Endothelial cell of umbilical vein (primary cell): ENCODE results near the gene SELE.

Source experiments
- CTCF ChIP-seq, 2 donors: IDR thresholded peaks; 1 replicate in 1 of 2; 2 replicates in 1 of 2; pipeline ENCODE4 v1.5.1; 2011; ENCODE audit warnings: low read length in 2 of 2, mild to moderate bottlenecking in 2 of 2, moderate library complexity in 2 of 2, control low read depth in 1 of 2, inconsistent platforms in 1 of 2, low read depth in 1 of 2; ENCODE audit not compliant: insufficient read depth in 1 of 2; ENCODE audit errors: extremely low read depth in 1 of 2
- MYC ChIP-seq: IDR thresholded peaks from one replicate; pipeline ENCODE4 v1.6.1; 2011; ENCODE audit warnings: mild to moderate bottlenecking, low read depth, low read length
- POLR2AphosphoS5 ChIP-seq: IDR thresholded peaks from 2 replicates; pipeline ENCODE4 v1.6.1; 2012; ENCODE audit warnings: low read depth, mild to moderate bottlenecking, control low read depth, low read length, moderate library complexity; ENCODE audit not compliant: insufficient read depth

- TF ChIP-seq CTCF (IDR thresholded peaks at IDR 0.05; ENCODE audit: extremely low read depth in 1 of 2, insufficient read depth in 1 of 2, low read depth in 1 of 2, low read length in 2 of 2) (no peak), MYC (no peak), POLR2AphosphoS5 (no peak)
Measured at GRCh38 chr1:169725930-169726329, 7.9 kb downstream of the SELE start.
